Stimulated activated CD8-positive, alpha-beta memory T cell treated with anti-CD3 and anti-CD28 coated beads, Interleukin-2, amount 100 ng/mL, for 48 hours (primary cell): ENCODE results near the gene EFNA5.
"Not testable (repeated sequence)": the region's sequence is repeated elsewhere in the genome, so short reads cannot be mapped to it uniquely, and the experiment has no call there.

ENCODE experiments used
- DNase-seq, 2 donors: peaks; one replicate each; pipeline ENCODE4 v3.0.0-alpha.2; 2020; ENCODE audit warnings: low read depth in 2 of 2

Gene EFNA5

DNA sequence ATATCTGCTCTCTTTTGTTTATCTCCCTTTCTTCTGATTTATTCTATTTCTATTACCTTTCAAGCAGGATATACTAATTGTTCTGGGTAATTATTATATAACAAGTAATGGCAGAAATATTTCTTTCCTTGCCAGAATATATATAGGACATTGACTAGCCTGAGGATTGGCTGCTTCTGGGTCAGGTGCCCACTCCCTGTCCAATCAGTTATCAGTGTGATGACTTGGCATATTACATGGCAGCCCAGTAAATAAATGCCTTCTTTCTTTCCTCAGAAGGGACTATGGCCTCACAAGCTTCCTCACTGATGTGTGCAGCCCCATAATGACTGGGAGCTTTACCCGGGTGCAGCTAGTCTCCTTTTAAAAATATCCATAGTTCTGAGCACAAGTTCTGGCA, 301.1 kb downstream of the EFNA5 start:
- DNase-seq = no peak

DNA sequence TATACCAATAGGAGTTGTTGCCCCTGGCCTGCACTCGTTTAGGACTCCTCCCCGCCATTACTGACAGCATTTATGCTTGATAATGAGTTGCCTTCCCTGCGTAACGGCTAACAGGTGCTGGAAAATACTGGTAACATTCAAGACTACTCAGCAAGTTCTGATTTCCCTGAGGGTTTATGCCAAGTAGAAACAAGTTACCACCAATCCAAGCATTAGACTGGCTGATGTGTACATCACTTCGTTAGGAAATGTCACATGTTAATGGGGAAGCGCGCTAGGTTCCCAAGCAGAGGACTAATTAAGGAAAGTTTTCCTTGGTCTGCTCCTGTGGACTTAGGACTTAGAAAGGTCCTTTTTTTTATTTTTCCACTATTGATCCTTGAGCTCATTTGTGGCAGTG, 302.1 kb downstream of the EFNA5 start:
- no peak for DNase-seq

DNA sequence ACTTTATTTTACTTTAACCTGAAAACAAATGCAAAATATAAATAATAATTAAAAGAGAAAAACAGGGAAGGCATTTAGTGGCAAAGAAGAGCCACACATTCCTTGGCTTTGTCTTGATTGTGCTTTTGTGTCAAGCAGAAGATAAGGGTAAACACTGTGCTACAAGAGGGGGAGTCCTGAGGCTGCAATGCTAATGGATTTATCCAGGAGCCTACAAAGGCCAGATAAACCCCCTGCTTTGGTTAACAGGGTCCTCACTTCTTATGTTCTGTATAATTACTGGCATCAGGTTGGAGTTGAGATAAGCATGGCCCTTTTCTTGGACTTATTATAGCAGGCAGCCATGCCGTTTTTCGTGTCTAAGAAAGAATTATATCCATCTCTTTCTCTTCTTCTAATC, 302.8 kb downstream of the EFNA5 start:
- DNase-seq = no peak

DNA sequence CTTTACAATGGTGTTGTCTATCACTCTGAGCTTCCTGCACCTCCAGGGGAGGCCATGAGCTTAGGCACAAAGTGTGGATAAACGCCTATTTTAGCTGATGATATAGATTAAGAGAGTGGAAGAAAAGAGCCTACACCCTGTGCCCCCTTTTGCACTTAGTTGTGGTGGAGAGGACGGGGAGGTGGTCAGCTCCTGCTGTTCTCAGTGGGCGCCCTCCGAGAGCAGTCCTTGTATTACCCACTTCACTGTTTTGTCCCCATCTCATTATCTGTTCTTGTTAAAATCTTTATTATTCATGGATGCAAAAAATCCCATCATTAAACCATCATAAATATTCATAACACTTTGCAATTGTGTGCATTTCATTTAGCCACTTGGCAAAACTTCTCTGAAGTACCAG, 303.3 kb downstream of the EFNA5 start:
- DNase-seq = no peak

DNA sequence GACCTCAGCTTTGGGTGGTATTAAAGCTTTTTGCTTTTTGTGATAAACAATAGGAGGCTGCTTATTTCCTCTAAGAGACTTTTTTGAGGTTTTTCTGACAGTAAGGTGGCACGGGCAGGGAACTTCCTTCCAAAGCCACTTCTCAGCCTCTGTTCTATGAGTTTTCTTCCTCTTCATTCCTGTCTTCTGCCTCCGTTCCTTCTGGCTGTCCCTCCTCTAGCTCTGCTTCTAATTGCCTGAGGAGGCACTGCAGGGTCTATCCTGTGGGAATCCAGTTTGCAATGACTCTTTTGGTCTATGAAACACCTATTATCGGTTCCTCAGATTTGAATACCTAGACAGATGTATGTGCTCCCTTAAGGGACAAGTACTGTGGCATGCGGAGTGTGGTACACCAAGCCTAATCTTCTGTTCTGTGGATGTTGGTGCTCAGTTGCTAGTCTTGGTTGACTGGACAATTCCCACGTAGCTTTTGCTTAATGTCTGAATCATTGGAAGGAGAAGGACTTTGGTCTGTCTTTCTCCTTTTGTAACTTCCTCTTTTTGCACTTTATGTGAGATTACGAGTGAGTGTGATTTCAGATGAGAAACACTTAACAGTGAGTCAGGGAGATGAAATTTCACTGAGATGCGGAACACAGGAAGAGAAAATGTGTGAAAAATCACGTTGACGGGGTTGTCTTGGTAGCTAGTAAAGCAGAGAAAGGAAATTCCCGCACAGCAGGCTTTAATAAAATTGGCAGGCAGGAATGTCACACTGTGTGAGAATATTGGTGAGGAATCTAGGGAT, 305.2 kb downstream of the EFNA5 start:
- DNase-seq = no peak

DNA sequence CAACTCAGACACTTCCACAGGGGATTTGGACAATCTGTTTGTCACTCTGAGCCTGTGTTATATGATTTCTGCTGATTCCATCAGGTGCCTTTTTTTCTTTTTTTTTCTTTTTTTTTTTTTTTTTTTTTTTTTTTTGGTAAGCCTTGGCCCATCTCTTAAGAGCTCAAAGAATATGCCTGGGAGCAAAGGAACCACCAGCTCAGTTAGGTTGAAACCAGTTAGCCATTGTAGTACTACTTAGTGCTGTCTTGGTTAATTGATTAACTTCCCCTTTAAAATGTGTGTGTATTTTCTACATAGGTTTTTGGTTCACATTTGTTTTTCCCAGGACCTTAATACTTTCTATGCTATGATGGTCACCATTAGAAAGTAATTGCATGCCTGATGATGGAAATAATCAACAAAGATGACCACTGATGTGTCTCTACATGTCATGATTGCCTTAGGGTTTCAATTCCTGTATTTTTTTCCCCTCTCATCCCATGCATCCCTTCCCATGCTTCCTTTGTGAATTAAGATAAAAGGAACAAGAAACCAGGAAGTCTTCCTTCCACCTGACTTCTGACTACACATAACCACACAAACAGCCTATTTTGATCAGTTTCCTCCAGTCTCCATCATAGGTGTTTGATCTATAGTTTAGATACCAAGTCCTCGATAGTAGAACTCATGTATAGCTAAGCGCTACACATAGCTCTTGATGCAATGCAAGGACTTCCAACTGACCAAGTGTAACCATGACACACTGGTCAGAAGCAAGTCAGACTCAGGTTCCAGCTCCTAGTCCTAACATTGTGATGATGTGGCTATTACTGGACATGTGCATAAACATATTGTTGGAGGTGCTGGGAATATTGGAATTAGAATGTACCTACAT, 306.1 kb downstream of the EFNA5 start:
- DNase-seq = no peak

DNA sequence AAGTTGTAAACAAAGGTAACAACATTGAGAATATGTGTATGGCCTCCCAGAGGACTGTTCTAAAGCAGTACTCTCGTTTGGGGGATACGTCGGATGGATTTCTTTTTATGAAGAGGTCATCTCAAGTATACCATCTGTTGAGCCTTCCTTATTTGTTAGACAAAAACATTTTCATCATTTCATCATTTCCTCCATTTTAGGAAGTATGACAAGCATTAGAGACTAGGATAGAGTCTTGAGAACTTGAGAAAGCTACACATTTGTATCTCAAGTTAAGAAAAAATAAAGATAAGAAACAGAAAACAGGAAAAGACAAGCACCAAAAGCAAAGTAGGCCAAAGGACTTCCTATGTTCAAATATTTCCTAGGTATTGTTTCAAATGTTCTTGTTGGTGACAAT, 307.0 kb downstream of the EFNA5 start:
- no peak for DNase-seq

DNA sequence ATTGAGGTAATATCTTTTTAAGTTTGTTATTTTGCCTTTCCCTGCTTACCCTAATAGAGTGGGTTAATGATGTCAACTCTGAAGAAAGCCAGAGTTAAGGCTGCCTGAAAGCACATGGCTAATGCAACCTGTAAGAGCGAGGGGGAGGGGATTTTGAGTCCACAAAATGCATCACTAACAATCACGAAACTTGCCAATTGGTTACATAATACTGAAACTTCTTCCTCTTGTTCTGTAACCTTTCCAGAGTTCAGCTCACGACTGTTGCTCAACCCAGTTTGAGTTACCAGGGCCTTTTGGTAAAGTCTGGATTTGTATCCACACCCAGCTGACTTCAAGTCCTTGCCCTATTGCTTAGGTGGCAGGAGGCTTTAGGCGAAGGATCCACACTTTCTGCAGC, 308.8 kb downstream of the EFNA5 start:
- DNase-seq = no peak

DNA sequence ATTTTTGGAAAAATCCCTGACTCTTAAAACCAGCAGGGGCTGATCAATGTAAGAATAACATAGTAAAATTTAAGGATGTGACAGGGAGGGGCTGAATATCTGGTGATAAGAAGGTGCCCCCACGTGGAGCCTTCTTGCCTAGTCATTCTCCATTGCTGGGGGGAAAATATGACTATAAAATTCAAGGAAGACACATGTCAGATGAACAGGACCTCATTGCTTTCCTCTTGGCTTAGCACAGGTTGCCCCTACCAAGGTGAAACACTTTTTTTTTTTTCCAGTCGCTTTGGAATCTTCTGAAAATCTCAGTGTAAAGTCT, 310.9 kb downstream of the EFNA5 start:
- DNase-seq = no peak

DNA sequence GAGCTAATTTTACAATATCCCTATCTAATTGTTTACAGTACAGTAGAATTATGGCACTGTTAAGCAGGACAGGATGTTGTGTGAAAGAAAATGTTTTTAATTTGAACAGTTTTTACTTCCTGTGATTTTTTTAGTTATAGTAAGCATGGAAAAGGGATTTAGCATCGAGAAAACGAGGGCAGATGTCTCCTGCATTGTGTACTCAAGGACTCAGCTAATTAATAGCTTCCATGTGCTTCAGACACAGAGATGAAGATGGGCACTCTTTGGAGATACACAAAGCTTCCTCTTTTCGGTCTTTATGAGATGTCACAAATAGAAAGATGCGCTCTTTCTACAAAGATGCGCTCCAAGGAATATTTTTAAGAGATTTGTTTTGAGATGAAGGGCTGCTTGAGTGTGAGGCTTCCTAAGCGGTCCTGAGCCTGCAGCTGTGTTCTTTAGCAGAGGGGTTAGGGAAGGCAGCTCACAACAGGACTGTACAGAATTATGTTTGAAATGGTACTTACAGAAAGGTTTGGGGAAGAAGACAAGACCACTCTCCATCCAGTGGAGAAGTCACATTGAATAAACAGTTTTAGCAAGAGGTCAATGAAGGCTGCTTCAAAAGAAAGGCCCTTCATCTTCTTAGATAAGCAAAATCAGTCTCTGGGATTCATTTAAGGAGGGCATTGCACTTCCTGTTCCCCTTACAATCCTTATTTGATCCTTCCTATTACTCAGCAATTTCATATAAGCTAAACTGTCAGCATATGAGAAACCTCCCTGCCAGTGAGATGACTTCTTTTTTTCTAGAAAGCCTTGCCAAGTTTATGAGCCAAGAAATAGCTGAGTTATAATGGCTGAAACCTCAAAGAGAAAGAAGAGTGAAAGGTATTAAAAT, 311.5 kb downstream of the EFNA5 start:
- DNase-seq = no peak

DNA sequence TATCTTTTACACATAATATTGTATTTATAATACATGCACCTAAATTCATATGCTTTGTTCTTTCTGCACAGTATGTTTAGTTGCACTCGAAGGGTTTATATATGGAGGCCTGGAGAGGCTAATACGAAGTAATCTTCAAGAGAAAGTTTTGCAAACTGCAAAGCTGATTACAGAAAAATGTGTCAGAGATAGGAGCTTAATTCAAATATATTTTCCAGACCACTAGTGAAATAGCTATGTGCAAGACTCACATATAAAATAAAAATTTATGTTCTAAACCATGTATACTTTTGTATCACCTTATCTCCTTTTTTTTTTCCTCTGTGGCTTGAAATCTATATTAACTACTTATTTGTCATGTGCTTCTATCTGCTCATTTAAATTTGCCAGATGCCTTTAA, 313.8 kb downstream of the EFNA5 start:
- no peak for DNase-seq

DNA sequence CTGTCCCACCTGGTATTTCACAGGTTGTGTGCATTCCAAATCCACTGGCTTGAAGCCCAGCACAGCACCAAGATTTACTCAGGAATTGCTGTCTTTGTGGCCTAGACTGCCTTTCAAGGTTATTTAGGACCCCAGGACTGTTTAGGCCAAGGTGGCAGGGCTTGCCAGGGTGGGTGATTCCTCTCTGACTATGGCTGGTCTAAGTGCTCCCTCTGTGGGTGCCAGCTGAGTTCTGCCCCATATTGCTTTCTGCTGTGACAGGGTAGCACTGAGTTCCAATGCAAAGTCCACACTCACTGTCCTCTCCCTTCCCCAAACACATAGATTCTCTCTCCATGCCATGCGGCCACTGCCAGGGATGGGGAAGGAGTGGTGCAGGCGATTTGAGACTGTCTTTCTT, 318.2 kb downstream of the EFNA5 start:
- no peak for DNase-seq

DNA sequence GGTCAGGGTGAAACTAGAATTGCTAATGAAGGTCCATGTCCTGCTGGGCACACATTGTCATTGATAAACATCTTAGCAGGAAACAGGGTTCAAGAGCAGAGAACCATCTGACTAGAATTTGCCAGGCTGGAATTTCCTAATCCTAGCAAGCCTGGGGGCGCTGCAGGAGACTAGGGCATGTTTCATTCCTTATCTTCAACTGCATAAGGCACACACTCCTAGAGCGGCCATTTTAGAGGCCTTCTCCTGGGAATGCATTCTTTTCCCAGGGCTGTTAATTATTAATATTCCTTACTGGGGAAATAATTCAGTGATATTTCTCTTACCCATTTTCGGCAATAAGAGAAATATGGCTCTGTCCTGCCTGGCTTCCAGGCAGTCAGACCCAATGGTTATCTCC, 324.2 kb downstream of the EFNA5 start:
- not testable (repeated sequence) for DNase-seq

DNA sequence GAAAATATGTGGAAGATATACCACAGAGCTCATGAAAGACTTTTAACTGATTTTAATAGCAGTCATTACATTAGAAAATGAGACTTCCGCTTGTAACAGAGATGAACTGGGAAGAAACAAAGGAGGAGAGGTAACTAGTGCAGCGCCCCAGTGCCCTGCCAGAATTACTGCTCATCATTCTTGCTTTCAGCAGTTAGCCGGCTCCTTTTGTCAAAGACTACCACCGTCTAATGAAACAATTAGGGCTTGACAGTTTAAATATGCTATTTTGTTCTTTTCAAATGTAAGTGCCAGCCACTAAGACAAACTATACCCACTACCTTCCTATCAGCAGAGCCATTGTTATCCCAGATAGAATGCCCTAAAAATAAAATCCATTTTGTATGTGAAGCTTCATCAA, 328.4 kb downstream of the EFNA5 start:
- no peak for DNase-seq

DNA sequence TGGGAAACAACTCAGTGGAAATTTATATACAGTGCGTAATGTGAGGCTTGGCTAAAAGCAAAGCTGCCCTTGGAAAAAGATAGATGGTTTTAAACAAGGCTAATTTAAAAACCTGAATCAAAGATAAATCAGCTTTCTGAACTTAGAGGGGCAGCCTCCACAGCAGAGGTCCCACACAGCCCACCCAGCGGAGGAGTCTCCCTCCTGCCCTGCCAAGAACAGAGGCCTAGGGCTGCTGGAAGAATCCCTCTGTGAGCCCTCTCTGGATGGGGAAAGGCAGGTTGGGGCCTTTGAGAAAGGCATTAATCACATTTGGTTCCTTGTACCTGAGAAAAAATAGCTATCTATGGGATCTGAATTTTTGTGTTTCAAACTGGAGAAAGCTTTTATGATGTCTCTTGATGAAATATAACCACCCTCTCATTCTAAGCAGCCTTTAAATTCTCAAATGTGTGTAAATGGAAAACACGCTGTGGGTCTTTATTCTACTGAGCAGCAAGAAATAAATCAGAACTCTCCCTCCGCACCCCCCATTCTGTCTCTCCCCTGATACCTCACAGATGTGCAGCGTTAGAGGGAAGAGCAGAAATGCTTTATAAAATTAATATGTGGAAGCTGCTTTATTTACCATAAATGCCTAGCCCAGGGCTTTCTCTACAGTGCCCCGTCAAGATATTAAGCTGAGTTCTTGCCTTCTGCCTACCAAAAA, 329.2 kb downstream of the EFNA5 start:
- DNase-seq = no peak

DNA sequence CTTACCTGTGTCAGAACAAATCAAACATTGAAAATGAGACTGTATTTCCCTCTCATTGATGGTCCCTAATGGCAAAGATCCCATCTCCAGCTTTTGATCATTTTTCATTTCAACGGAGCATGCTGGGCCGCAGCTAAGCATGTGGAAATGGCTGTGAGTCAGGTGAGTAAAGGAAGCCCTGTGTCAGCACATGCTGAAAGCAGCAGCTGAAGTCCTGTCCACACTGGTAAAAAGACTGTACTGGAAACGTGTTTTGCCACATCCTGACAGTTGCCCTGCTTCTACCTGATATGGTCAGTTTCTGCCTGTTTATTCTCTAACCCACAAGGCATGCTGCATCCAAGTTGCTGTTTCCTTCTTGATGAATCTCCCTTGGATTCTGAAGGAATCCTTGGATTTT, 330.1 kb downstream of the EFNA5 start:
- no peak for DNase-seq

DNA sequence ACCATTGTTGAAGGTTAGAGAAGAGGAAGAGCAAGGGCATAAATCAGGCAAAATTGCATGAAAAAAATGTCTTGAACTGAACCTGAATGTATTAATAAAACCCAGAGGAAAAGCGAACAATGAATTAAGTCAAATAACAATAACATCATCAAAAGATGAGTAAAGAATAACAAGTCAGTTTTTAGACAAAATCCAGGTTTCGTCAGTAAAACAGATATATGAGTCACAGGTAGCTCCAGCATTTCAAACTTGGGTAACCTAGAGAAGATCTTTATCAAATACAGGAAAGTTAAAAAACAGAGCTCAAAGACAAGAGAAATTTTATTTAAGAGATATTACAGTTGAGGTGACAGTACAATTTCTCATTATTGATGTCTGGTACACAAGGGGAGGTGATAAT, 332.4 kb downstream of the EFNA5 start:
- no peak for DNase-seq

DNA sequence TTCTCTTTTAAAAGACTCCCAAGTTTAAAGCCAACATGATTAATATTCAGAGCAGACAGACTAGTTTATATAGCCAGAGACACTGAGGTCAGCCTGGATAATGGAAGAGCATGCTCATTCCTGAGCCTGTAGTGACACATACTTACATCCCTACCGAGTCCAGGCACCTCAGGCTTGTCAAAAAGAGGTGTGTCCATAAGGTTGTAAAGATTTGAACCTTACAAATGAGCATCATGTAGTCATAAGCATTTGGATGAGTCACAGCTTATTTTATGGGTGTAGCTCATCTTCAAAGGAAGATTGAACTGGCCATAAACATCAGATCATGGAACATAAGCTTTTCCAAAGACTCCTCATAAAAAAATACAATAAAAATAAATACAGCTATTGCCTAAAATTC, 333.5 kb downstream of the EFNA5 start:
- no peak for DNase-seq

DNA sequence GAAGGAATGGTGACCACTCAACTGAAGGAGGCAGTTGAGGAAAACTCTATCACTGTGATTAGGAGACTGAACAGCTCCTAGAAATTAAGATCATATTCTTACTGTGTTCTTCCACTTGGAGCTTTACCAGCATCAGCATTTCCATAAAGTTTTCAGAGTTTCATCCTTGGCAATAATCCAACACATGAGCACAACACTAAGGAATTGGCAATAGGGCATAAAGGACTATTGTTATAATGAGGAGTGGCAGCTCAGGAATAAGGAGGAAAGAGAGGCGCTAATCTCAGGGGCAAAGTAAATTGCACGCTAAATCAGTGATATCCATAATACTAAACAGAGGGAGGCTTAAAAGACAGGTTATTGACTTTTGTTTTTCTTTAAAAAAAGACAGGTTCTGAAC, 338.9 kb downstream of the EFNA5 start:
- no peak for DNase-seq

DNA sequence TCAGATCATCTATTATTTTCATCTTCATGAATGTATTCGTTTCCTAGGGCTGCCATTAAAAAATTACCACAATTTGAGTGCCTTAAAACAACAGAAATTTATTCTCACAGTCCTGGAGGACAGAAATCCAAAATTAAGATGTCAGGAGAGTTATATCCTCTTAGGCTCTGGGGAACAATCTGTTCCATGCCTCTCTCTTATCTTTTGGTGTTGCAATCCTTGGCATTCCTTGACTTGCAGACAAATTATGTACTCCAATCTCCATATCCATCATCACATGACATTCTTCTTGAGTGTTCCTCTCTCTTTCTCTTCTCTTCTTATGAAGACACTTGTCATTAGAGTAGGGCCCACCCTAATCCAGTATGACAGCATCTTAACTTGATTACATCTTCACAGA, 339.4 kb downstream of the EFNA5 start:
- no peak for DNase-seq

DNA sequence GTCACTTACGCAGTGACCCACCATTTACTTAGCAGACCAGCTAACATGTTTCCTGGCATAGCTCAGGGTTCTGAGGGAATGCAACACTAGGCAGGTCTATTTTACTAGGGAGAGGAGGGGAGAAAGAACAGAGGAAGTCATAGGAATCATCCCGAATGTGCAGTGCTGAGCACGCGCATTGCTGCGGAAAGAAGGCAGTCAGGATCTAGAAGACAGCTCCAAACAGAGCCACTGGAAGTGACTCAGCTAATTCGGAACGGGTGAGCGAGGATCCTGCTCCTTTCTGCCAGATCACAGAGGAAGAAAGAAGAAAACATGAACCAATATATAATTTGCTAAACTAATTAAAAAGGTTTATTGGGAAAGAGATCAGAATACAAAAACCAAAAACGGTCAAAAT, 339.8 kb downstream of the EFNA5 start:
- no peak for DNase-seq

DNA sequence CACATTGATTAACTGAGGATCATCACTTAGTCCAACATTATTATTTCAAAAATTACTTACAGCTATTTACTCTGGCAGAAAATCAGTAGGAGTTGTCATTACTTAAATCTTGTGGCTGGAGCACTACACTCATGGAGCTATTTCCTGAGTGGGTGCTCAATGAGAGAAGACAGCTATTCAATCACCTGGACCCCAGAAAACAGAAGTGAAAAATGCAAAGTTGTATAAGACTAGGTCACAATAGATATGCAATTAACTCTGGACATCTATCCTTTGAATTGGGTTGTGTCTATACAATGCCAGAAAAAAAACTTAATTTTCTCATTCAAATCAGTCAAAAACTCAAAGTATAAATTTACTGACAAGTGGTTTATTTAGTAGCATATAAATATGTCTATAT, 340.9 kb downstream of the EFNA5 start:
- DNase-seq = no peak
